ENCODE data around the gene TNF.

GRCh38 chr6:31592396-31592771 is 17.0 kb downstream of the TNF start:
- no peak for TF ChIP-seq CTCF (IDR thresholded peaks at IDR 0.05)
- no peak for TF ChIP-seq POLR2A (IDR thresholded peaks at IDR 0.05)
